ENCODE measurements around the gene CAMK2N2. TPM values are rescaled to one million over a fixed set of nuclear protein-coding genes. Genes with fewer than 3 reads are reported as not detected.

Gene CAMK2N2
- total RNA-seq, 1 donor from 2014 or later: 2.6 TPM

DNA sequence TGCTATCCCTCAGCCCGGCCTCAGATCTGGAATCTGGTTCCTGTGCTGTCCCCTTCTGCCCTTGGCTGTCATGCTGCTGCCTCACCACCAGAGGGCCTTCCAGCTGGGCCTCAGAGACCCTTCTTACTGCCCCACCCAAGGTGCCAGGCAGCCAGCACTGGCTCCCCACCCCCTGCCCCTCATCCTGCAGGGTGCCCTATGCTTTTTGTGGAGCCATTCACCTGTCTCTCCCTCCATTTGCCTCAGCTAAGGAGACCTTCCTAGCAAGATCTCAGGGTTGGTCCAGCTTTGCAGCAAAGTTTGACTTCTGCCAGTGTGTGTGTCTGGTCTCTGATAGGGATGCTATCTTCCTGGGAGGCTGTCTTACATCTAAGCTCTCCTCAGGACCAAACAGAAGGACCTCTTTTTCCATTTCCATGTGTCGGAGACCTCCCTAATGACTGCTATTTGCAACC, 33.8 kb downstream of the CAMK2N2 start:
- Mint-ChIP-seq H3K4me1 (ENCODE audit: low read depth, unreplicated experiment) (peaks cover 7% of the 10 kb centered on the region), H3K4me3 (ENCODE audit: unreplicated experiment) (peak overlapping the region; percentile 23), H3K27me3 (ENCODE audit: low read depth, unreplicated experiment) (peaks cover 56% of the 10 kb centered on the region), H3K27ac (ENCODE audit: unreplicated experiment) (no peak overlapping the region), H3K9me3 (ENCODE audit: unreplicated experiment) (no peaks in the 10 kb centered on the region), H3K36me3 (ENCODE audit: low read depth, unreplicated experiment) (no peaks in the 10 kb centered on the region)
- H3K4me2 ChIP-seq (ENCODE audit: low read length): no peak overlapping the region
- H3K36me3 ChIP-seq (ENCODE audit: insufficient read depth, low read length): no peaks in the 10 kb centered on the region
- no peak overlapping the region for H3K9ac ChIP-seq (ENCODE audit: low read length)
- FAIRE-seq: no peak
- H3K27me3 ChIP-seq (ENCODE audit: insufficient read depth, low read length): peaks cover 44% of the 10 kb centered on the region
- H4K20me1 ChIP-seq (ENCODE audit: insufficient read depth, low read length): peaks cover 9% of the 10 kb centered on the region
- peaks cover 13% of the 10 kb centered on the region for H3K4me1 ChIP-seq (ENCODE audit: insufficient read depth, low read length)
- no peaks in the 10 kb centered on the region for H3K79me2 ChIP-seq (ENCODE audit: insufficient read depth, low read length)
- no peaks in the 10 kb centered on the region for H3K9me3 ChIP-seq (ENCODE audit: insufficient read depth, low read depth, low read length)
- H3K27ac ChIP-seq (ENCODE audit: low read depth, low read length): no peak overlapping the region
- no peak overlapping the region for H3K4me3 ChIP-seq (ENCODE audit: insufficient read depth, low read depth, low read length)
- TF ChIP-seq CTCF (IDR thresholded peaks at IDR 0.05; ENCODE audit: insufficient read depth, low read depth, low read length) (peak; percentile 43), EZH2 (IDR thresholded peaks at IDR 0.05; ENCODE audit: insufficient read depth, low read length) (no peak)
- no peak for DNase-seq (ENCODE audit: low read depth)
- no peak overlapping the region for H2AFZ ChIP-seq (ENCODE audit: low read depth, low read length)

DNA sequence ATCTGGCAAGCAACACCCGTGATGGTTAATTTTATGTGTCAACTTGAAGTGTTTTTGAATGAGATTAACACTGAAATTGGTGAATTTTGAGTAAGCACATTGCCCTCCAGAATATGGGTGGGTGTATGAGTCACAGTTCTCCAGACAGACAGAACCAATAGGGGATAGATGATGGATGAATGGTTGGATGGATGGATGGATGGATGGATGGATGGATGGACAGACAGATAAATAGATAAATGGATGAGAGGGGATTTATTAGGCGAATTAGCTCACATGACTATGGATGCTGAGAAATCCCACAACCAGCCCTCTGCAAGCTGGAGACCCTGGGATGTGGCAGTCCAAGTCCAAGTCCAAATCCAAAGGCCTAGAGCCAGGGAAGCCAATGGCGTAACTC, 37.4 kb downstream of the CAMK2N2 start:
- peaks cover 44% of the 10 kb centered on the region for H3K27me3 Mint-ChIP-seq (ENCODE audit: low read depth, unreplicated experiment)

More for the DNA sequence above, 37.4 kb downstream of the CAMK2N2 start:
- no peaks in the 10 kb centered on the region for H3K4me1 Mint-ChIP-seq (ENCODE audit: low read depth, unreplicated experiment)
- H3K27ac ChIP-seq (ENCODE audit: low read depth, low read length): no peak overlapping the region
- no peak for FAIRE-seq
- H3K36me3 Mint-ChIP-seq (ENCODE audit: low read depth, unreplicated experiment): no peaks in the 10 kb centered on the region
- H3K79me2 ChIP-seq (ENCODE audit: insufficient read depth, low read length): no peaks in the 10 kb centered on the region
- peaks cover 21% of the 10 kb centered on the region for H3K27me3 ChIP-seq (ENCODE audit: insufficient read depth, low read length)
- H3K4me3 ChIP-seq (ENCODE audit: insufficient read depth, low read depth, low read length): no peak overlapping the region
- H3K4me1 ChIP-seq (ENCODE audit: insufficient read depth, low read length): no peaks in the 10 kb centered on the region
- peaks cover 3% of the 10 kb centered on the region for H4K20me1 ChIP-seq (ENCODE audit: insufficient read depth, low read length)
- TF ChIP-seq EZH2 (IDR thresholded peaks at IDR 0.05; ENCODE audit: insufficient read depth, low read length): no peak
- TF ChIP-seq CTCF (IDR thresholded peaks at IDR 0.05; ENCODE audit: insufficient read depth, low read depth, low read length): no peak
- H3K9ac ChIP-seq (ENCODE audit: low read length): no peak overlapping the region
- no peaks in the 10 kb centered on the region for H3K9me3 Mint-ChIP-seq (ENCODE audit: unreplicated experiment)
- H3K36me3 ChIP-seq (ENCODE audit: insufficient read depth, low read length): no peaks in the 10 kb centered on the region
- no peak overlapping the region for H3K4me2 ChIP-seq (ENCODE audit: low read length)
- no peak overlapping the region for H3K4me3 Mint-ChIP-seq (ENCODE audit: unreplicated experiment)
- no peak overlapping the region for H2AFZ ChIP-seq (ENCODE audit: low read depth, low read length)
- no peak overlapping the region for H3K27ac Mint-ChIP-seq (ENCODE audit: unreplicated experiment)
- H3K9me3 ChIP-seq (ENCODE audit: insufficient read depth, low read depth, low read length): no peaks in the 10 kb centered on the region
- no peak for DNase-seq (ENCODE audit: low read depth)

Data from astrocyte (in vitro differentiated cells and primary cell).